SIG-M5 treated with dmso at 0.1 percent for 504 hours (cell line): ENCODE results near the gene NPY4R2.
"Not testable (repeated sequence)": the region's sequence is repeated elsewhere in the genome, so short reads cannot be mapped to it uniquely, and the experiment has no call there.

Experiments
- DNase-seq: peaks from one replicate; lab custom pipeline; 2025; ENCODE audit not compliant: unreplicated experiment; lab: John Stamatoyannopoulos, UW

NPY4R2 gene, protein sequence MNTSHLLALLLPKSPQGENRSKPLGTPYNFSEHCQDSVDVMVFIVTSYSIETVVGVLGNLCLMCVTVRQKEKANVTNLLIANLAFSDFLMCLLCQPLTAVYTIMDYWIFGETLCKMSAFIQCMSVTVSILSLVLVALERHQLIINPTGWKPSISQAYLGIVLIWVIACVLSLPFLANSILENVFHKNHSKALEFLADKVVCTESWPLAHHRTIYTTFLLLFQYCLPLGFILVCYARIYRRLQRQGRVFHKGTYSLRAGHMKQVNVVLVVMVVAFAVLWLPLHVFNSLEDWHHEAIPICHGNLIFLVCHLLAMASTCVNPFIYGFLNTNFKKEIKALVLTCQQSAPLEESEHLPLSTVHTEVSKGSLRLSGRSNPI

DNA sequence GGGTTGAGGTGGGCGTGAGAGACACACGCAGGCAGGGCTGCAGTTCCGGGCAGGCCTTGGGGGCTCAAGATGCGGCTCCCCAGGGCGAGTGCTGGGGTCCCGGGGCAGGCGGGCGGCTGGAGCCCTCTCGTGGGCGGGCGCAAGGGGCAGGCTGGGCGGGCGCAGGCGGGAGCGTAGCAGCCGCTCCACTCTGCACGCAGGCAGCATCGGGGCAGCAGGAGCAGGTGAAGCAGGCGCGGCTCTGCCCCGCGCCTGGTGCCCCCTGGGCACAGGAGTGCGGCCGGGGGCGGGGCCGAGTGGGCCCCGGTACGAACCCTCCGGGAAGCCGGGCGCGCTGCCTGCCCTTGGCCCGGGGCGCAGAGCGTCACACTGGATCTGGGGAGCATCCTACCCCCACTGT lies at the start of gene NPY4R2:
NPY4R2 (plus strand) TSS at position 188 of the 400 bp plus-strand sequence. CDS start 3,326 bp downstream, outside the sequence.
- DNase-seq: not testable (repeated sequence)

DNA sequence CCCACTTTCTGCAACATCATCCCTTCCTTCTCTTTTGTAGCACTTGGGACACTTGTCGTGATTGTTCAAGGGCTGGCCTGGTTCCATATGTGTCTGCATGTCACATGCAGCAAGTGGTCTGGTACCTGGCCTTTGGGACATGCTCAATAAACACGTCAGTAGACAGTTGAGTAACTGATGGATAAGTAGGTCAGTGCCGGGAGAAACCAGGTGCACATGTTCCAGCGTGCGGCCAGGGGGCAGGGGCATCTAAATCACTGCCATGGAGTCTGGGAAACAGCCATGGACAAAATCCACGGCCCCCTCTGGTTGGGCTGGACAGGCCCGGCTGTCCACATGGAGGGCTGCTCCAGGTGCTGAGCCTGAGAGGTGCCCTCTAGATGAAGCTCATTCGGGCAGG lies 47.6 kb upstream of the NPY4R2 start:
- not testable (repeated sequence) for DNase-seq

DNA sequence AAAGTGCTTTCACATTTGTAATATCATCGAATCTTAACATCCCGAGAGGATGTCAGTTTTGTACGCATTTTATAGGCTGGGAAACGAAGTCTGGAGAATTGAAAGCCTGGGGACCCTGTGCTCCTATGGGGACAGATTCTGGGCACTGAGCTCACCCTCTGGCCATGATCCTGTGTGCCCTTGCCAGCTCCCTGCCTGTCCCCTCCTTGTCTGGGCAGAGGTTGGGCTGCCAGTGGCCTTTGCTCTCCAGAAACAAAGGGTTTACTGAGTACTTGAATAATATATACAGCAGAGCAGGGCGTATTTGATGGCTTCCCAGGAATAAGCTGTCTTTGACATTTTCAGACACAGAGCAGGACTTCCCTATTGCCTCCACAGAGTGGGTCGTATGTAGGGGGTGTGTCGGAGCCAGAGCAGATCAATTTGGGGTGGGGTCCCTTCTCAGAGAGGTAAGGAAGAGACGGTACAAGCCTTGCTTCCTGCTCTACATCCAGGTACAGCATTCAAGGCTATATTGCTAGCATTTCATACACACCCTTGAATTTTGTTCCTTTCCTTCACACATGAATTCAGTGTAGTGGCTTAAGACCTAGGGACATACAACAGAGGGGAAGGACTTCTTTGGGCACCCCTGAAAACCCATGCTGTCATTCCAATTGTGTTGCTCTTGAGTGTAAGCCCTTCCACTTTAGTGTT lies 46.8 kb upstream of the NPY4R2 start:
- DNase-seq: not testable (repeated sequence)

DNA sequence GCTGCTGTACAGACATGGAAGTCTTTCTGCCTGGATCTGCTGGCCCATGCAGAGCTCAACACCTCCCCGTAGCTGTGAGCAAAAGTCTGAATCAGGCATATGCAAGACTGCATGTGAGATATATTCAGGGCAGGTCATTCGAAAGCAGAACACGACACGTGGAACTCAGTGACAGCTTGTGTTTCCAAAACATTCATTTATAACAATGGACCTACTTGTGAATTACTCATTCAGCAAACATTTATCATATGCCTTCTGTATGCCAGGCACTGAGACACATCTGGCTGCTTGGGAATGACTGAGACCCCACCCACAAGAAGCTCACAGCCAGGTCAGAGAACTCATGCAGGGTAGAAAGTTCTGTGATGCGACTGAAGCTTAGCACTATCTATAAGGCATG lies 46.2 kb upstream of the NPY4R2 start:
- DNase-seq: not testable (repeated sequence)

DNA sequence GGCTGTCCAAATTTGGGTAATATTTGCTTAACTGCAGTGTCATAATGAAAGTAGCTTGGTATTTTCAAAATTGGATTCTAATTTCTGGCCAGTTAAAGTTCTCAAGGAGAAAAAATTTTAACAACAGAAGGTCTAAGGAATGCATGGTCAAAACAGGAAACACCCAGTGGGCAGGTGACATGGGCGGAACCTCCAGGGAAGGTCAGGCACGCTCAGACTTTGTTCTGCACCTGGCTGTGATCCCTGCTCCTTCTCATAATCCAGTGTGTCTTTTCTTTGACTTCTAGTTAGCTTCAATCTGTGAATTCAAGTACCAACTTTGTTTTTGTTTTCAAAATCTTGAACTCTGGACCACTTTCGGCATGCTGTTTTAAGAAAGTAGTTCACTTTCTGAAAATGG lies 34.2 kb upstream of the NPY4R2 start:
- DNase-seq: not testable (repeated sequence)

DNA sequence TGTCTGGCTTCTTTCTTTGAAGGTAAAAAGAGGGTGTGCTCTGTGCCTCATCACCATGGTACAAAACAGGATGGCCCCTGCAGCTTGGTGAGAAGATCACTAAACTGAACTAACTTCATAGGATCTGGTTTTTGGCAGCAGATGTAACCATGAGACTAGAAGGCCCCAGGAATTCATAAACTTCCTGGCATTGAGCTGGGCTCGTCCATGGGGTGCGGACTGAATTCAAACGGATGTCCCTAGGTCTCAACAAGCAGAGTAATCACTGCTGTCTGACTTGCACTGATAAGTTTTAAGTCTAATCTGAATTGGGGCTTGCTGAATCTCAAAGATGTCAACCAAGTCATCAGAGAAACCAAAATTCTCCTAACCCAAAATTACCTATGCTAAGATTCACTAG lies 33.5 kb upstream of the NPY4R2 start:
- DNase-seq: not testable (repeated sequence)

DNA sequence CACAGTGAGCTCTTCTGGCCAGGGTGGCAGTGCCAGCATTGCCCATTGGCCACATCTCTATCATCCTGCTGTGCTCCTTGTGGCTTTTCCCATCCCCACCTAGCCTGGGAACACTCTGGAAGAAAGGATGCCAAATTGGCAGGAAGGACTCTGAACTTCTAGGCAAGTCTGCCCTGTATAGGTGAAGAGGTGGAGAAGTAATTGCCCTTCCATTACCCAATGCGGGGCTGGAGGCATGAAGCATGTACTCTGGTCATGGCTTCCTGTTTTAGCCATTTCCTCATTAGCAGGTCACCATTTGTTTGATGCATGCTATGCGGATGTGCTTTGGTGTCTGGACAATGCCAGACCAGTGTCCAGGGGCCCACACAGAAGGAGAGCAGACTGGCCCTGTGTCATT lies 32.1 kb upstream of the NPY4R2 start:
- not testable (repeated sequence) for DNase-seq

DNA sequence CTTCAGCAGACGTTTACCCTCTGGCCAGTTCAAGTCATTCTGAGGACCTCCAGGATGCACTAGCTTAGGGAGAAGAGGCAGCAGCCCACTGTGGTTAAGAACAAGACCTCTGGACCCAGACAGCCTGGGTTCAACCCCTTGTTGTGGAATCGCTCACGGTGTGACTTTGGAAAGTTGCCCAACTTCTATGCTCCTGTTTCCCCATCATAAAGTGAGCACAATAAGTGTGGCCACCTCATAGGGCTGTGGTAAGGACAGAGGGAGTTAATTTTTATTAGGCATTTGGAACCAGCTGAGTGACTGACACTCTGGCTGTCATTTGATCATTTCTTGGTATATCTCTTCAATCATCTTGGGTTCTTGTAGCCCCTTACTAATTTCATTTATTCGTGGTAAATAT lies 31.6 kb upstream of the NPY4R2 start:
- not testable (repeated sequence) for DNase-seq

DNA sequence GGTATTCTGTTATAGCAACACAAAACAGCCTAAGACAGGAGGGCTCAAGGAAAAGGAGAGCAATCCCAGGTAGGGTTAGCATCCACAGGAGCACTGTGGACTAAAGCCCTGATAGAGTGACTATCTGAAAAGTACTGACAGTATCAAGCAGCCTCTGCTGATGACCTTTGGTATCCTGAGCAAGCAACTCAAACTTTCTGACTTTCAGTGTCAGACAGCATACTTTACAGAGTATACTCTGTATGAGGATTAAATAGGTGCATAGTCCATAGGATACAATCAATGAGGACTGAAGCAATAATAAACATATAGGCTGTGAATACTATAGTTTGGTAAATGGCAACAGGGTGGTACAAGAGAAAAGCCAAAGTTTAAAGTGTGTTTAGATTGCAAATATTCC lies 27.7 kb upstream of the NPY4R2 start:
- DNase-seq: not testable (repeated sequence)

DNA sequence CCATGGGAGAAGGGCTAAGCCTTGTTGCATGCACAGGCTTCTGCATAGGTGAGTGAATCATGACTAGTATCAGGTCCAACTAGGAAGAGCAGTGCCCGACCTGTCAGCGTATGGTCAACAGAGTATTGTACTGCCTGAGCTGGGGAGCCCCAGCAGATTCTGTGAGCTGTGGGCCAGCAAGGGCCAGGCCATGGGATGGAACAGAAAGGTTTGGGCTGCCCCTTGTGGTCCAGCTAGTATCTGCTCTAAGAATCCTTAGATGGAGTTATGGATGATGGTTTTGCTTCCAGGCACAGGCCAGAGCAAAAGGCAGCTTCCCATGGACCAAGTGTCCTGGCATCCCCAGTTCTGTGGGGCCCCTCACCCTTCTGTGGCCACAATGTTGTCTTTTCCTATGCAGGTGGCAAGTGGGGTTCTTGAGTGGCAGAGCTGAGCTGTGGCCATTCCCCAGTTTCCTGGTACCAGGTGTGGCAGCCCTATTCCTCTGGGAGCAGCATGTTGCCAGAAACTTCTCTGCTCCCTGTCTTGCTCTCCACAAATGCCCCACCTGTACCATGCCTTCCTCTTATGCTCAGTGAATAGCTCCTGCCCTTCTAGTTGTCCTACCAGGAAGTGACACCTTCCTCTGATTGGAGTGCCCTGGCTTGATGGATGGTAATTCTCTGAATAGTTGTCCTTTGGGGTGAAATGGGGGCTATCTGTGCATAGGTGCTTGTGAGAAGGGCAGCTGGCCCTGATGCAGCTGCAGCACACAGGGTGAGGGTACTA lies 25.8 kb upstream of the NPY4R2 start:
- DNase-seq: not testable (repeated sequence)

DNA sequence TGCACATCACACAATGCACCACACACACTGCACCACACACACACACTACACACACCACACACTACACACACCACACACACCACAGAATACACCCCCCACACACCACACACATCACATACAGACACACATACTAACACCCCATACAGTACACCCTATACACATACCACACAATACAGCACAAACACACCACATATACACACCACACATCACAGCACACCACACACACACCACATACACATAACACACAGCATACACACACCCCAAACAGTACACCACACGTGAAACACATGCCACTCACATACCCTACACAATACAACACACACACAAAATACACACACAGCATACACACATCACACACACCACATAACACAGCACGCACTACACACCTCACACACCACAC lies 23.9 kb upstream of the NPY4R2 start:
- not testable (repeated sequence) for DNase-seq

DNA sequence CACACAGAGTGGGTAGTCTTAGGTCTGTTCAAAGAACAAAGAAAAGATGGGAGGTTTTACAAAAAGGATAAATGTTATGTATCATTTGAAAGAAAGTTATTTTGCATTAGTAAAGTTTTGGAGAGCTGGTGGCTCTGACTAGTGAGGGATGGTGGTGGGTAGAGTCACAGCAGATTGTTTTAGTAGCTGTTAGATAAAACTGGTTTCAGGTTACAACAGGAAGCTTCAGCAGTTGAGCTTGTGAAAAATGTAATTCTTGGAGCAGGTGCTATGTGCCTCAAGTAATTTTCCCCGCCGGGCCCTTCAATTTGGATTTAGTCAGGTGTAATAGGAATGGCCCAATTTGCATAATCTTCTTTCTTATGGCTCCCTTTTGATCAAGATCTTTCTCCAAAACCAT lies 20.6 kb upstream of the NPY4R2 start:
- DNase-seq: not testable (repeated sequence)

DNA sequence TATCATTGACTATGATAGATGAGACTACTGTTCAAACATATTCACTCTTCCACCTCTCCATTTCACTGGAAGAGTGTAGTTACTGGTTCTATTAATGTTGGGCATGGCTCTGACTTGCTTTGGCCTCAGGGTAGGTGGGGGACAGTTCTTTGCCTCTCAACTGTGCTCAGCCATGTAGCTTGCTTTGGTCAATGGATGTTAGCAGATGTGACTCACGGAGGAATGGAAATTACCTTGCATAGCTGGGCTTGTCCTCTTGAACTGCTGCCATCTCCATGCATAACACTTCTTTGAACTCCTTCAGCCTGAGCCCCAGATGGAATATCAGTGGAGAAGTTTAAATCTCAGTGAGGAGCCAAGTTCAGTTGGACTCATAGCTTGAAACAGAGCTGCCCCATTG lies 9.1 kb upstream of the NPY4R2 start:
- not testable (repeated sequence) for DNase-seq

DNA sequence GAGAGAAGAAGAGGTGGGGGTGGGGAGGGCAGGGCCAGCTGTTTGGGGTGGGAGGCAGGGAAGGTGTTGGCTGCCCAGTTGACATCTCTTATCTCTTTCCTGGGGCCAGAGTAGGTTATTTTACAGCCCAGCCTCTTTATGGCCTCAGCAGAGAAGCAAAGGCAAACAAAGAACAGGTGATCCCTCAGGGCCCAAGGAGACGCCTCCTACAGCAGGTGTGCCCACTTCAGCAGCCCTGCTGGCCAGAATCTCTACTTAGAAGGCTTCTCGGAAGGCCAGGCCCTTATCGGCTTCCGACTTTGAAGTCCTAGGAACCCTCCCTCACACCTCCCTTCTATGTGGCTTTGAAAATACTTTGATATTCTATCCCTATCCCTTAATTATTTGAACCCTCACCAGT lies 8.0 kb upstream of the NPY4R2 start:
- not testable (repeated sequence) for DNase-seq

DNA sequence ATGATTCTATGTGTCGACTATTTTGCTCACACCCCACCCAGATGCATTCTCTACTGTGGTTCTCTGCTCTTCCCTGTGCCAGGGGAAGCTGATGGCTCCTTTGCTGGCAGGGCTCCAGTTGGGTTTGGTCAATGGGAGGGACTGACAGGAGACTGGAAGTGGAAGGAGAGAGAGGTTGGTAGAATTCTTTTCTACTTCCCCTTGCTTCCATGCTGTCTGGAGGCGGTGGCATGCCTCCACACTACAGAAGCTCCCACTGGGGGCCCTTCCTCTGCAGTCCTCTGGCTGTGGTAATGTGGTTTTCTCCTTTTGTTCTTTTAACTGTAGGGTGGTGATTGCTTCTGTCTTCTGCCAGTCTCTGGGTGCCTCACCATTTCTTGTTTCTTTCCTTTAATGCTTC lies 4.4 kb upstream of the NPY4R2 start:
- not testable (repeated sequence) for DNase-seq

DNA sequence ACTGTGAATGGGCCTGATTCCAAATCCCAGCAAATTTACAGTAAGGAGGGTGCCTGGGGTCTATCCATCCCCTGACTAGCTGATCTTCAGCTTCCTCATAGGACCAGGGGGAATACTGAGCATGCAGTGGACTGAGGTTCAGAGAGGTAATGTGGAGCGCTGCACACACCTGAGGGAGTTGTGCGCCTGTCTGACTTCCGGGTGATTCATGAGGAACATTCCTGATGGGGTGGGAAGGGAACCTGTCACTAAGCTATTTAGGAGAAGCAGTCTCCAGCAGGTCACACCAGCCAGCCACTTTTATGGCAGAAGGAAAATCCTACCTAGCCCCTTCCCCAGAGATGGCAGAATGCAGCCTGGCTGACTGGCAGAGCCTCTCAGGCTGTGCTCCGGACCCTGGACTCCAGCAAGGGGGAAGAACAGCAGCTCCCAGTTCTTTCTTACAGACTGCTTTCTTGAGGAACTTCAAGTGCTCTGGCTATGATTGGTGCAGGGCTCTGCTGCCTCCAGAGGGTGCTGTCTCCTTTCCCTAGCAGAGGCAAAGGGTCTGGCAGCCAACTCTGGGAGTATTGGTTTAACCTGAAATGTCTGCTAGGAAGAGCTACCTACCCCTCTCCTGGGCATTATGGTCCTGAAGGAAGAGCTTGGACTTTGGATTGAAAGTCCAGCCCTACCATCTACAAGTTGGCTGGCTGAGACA lies 2.5 kb upstream of the NPY4R2 start:
- not testable (repeated sequence) for DNase-seq

DNA sequence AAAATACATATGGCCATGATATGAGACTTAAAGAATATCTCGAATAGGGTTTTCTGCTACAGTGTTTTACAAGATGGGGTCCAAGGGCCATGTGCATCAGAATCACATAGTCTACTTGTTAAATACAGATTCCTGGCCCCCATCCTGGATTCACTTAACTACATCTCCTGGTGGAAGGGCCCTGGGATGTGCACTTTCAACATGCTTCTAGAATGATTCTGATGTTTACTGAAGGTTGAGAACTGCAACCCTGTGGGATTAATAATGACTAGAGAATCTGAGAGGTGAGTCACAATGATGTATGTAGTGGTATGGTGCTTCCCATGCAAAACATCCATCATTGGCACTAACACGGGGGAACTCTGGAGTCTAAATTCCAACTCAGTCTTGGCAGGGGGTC lies 2.1 kb downstream of the NPY4R2 start:
- not testable (repeated sequence) for DNase-seq

DNA sequence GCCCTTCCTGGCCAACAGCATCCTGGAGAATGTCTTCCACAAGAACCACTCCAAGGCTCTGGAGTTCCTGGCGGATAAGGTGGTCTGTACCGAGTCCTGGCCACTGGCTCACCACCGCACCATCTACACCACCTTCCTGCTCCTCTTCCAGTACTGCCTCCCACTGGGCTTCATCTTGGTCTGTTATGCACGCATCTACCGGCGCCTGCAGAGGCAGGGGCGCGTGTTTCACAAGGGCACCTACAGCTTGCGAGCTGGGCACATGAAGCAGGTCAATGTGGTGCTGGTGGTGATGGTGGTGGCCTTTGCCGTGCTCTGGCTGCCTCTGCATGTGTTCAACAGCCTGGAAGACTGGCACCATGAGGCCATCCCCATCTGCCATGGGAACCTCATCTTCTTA lies 4.0 kb downstream of the NPY4R2 start:
- DNase-seq: not testable (repeated sequence)

DNA sequence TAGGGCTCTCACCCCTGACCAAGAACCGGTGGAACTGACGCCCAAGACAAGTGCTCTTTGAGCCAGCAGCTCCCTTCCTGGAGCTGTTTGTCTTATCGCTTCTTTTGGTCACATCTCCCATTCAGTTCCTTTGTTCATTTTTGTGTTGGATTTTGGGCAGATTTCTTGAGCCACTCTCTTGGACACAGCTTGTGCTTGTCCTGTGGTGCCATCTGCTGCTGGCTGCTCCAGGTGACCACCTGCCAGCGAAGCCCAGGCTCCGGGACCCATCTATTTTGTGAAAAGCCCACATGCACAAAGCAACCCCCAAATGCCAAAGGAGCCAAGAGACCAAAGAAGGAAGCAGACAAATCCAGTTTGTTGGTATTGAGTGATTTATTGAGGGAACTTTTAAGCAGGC lies 6.2 kb downstream of the NPY4R2 start:
- DNase-seq: not testable (repeated sequence)

DNA sequence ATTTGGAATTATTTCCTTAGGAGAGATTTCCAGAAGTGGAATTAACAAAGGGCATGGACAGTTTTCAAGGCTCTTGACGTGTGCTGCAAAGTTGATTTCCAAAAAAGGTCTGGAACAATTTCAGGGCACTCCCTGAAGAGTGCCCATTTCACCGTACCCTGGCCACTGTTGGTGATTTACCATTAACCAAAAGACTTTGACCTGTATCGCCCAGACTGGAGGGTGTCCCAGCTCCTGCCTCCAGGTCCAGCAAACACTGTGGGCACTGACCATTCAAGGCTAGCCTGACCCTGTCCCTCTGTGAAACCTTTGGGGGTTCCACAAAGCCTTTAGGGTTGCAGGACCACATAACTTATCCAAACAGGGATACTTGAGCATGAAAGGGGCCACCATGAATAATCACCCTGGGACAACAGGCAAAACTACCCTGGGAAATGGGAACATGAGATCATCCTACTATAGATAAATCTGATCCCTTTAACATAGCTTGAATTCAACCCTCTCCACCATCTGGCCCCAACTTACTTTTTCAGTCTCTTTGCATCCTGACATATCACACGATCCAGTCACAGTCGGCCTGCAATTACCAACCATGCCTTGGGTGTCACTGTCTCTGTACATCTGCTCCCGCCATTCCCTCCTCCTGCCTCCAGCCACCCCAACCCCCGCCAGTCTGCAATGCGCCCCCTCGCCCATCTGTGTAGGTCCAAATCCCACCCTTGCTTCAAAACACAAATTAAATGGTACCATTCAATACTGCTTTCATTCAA lies 8.9 kb downstream of the NPY4R2 start:
- DNase-seq: not testable (repeated sequence)
